Measurements from ENCODE around the gene FRMPD4.

DNA sequence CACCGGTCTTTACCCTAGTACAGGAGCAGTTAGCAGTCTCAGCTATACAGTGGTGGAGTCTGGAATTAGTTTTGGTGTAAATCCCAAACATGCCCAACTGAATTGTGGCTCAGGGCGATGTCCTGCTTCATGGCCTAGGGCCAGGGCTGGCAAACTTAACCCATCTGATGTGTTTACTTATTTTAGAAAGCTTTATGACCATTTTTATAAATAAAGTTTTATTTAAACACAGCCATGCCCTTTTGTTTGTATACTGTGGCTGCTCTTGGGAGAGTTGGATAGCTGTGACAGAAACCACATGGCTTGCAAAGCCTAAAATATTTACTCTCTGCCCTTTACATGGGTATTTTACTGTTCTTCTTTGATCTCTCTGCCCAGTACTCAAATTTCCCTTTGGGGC is 7.1 kb downstream of the FRMPD4 start:
- TF ChIP-seq NR3C1 (CRISPR knock-in tag; conservative IDR thresholded peaks at IDR 0.05; ENCODE audit: low read depth) (no peak), NFE2L1 (CRISPR knock-in tag; IDR thresholded peaks at IDR 0.05) (no peak), NR1H2 (CRISPR knock-in tag; IDR thresholded peaks at IDR 0.05) (no peak), ZNF263 (CRISPR knock-in tag; IDR thresholded peaks at IDR 0.05; ENCODE audit: low read depth) (no peak), NR2C2 (CRISPR knock-in tag; IDR thresholded peaks at IDR 0.05) (no peak), ZNF121 (CRISPR knock-in tag; IDR thresholded peaks at IDR 0.05) (no peak), TCF7 (CRISPR knock-in tag; IDR thresholded peaks at IDR 0.05; ENCODE audit: low read depth) (no peak), MXD4 (CRISPR knock-in tag; IDR thresholded peaks at IDR 0.05; ENCODE audit: borderline replicate concordance) (no peak), FOXJ3 (CRISPR knock-in tag; IDR thresholded peaks at IDR 0.05; ENCODE audit: borderline replicate concordance) (no peak), RELA (CRISPR knock-in tag; IDR thresholded peaks at IDR 0.05; ENCODE audit: borderline replicate concordance) (no peak)
- TF ChIP-seq, protein P1, sequence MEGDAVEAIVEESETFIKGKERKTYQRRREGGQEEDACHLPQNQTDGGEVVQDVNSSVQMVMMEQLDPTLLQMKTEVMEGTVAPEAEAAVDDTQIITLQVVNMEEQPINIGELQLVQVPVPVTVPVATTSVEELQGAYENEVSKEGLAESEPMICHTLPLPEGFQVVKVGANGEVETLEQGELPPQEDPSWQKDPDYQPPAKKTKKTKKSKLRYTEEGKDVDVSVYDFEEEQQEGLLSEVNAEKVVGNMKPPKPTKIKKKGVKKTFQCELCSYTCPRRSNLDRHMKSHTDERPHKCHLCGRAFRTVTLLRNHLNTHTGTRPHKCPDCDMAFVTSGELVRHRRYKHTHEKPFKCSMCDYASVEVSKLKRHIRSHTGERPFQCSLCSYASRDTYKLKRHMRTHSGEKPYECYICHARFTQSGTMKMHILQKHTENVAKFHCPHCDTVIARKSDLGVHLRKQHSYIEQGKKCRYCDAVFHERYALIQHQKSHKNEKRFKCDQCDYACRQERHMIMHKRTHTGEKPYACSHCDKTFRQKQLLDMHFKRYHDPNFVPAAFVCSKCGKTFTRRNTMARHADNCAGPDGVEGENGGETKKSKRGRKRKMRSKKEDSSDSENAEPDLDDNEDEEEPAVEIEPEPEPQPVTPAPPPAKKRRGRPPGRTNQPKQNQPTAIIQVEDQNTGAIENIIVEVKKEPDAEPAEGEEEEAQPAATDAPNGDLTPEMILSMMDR (IDR thresholded peaks at IDR 0.05), result no peak
- TF ChIP-seq, protein P2, sequence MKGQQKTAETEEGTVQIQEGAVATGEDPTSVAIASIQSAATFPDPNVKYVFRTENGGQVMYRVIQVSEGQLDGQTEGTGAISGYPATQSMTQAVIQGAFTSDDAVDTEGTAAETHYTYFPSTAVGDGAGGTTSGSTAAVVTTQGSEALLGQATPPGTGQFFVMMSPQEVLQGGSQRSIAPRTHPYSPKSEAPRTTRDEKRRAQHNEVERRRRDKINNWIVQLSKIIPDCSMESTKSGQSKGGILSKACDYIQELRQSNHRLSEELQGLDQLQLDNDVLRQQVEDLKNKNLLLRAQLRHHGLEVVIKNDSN (CRISPR knock-in tag; IDR thresholded peaks at IDR 0.05), result no peak
- TF ChIP-seq, protein P3, sequence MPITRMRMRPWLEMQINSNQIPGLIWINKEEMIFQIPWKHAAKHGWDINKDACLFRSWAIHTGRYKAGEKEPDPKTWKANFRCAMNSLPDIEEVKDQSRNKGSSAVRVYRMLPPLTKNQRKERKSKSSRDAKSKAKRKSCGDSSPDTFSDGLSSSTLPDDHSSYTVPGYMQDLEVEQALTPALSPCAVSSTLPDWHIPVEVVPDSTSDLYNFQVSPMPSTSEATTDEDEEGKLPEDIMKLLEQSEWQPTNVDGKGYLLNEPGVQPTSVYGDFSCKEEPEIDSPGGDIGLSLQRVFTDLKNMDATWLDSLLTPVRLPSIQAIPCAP (CRISPR knock-in tag; IDR thresholded peaks at IDR 0.05), result no peak
- TF ChIP-seq, protein P4, sequence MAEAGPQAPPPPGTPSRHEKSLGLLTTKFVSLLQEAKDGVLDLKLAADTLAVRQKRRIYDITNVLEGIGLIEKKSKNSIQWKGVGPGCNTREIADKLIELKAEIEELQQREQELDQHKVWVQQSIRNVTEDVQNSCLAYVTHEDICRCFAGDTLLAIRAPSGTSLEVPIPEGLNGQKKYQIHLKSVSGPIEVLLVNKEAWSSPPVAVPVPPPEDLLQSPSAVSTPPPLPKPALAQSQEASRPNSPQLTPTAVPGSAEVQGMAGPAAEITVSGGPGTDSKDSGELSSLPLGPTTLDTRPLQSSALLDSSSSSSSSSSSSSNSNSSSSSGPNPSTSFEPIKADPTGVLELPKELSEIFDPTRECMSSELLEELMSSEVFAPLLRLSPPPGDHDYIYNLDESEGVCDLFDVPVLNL (CRISPR knock-in tag; IDR thresholded peaks at IDR 0.05; ENCODE audit: borderline replicate concordance, low read depth), result no peak

Measured in WTC11 (cell line).